HepG2 (cell line): Measurements from ENCODE around the gene ZFP37. TPM values are rescaled to one million over a fixed set of nuclear protein-coding genes. Genes with fewer than 3 reads are reported as not detected.

Experiments
- ARNTL ChIP-seq: sonication (generic); formaldehyde crosslinking; IDR thresholded peaks from 2 replicates; pipeline ENCODE4 v1.4.0; 2020; ENCODE audit warnings: mild to moderate bottlenecking, missing genetic modification reagents
- CBX5 ChIP-seq: sonication (generic); formaldehyde crosslinking; IDR thresholded peaks from 2 replicates; pipeline ENCODE4 v1.4.0; 2020; ENCODE audit warnings: missing genetic modification reagents, borderline replicate concordance
- CREM ChIP-seq, 2 experiments: sonication (generic) in 1 of 2; formaldehyde crosslinking in 1 of 2; IDR thresholded peaks; 2 replicates each; pipeline versions ENCODE4 v1.4.0 to v1.6.1; 2016 to 2020; ENCODE audit warnings: antibody characterized with exemption in 1 of 2, mild to moderate bottlenecking in 1 of 2, missing genetic modification reagents in 1 of 2
- ESRRA ChIP-seq: sonication (generic); formaldehyde crosslinking; IDR thresholded peaks from 2 replicates; pipeline ENCODE4 v1.5.1; 2020; ENCODE audit warnings: mild to moderate bottlenecking, low read depth, missing genetic modification reagents
- HIVEP1 ChIP-seq: sonication (generic); formaldehyde crosslinking; IDR thresholded peaks from 2 replicates; pipeline ENCODE4 v1.4.0; 2020; ENCODE audit warnings: mild to moderate bottlenecking, missing genetic modification reagents
- HNRNPH1 ChIP-seq: fragments of 200-400 bp; formaldehyde crosslinking; optimal IDR thresholded peaks from 2 replicates; pipeline ENCODE3; 2017; ENCODE audit warnings: mild to moderate bottlenecking, low read depth, low read length
- ISX ChIP-seq: sonication (generic); formaldehyde crosslinking; conservative IDR thresholded peaks from 2 replicates; pipeline ENCODE4 v1.5.0; 2020; ENCODE audit warnings: missing genetic modification reagents
- POLR2AphosphoS5 ChIP-seq: IDR thresholded peaks from 2 replicates; pipeline ENCODE4 v1.6.1; 2012; ENCODE audit warnings: low read depth, low read length
- RBM22 ChIP-seq: fragments of 200-400 bp; formaldehyde crosslinking; optimal IDR thresholded peaks from 2 replicates; pipeline ENCODE3; 2017; ENCODE audit warnings: mild to moderate bottlenecking, low read length, moderate library complexity
- RXRA ChIP-seq: sonication (generic); formaldehyde crosslinking; IDR thresholded peaks from 2 replicates; pipeline ENCODE4 v1.5.1; 2020; ENCODE audit warnings: missing genetic modification reagents
- SATB2 ChIP-seq: sonication (generic); formaldehyde crosslinking; IDR thresholded peaks from 2 replicates; pipeline ENCODE4 v1.5.0; 2020; ENCODE audit warnings: missing genetic modification reagents
- SCMH1 ChIP-seq: sonication (generic); formaldehyde crosslinking; IDR thresholded peaks from 2 replicates; pipeline ENCODE4 v1.9.0; 2021; ENCODE audit warnings: missing genetic modification reagents, mild to moderate bottlenecking, borderline replicate concordance
- ZC3H13 ChIP-seq: sonication (generic); formaldehyde crosslinking; IDR thresholded peaks from 2 replicates; pipeline ENCODE4 v1.8.1; 2023; ENCODE audit warnings: mild to moderate bottlenecking, missing genetic modification reagents, moderate library complexity
- ZFP36L1 ChIP-seq: sonication (generic); formaldehyde crosslinking; IDR thresholded peaks from 2 replicates; pipeline ENCODE4 v1.8.0; 2022; ENCODE audit warnings: mild to moderate bottlenecking, missing genetic modification reagents, moderate library complexity
- ZMAT3 ChIP-seq: sonication (generic); formaldehyde crosslinking; conservative IDR thresholded peaks from 2 replicates; pipeline ENCODE4 v1.7.0; 2021; ENCODE audit warnings: missing genetic modification reagents
- ZNF331 ChIP-seq: sonication (generic); formaldehyde crosslinking; IDR thresholded peaks from 2 replicates; pipeline ENCODE4 v1.4.0; 2020; ENCODE audit warnings: missing genetic modification reagents
- ZNF441 ChIP-seq: sonication (generic); formaldehyde crosslinking; IDR thresholded peaks from 2 replicates; pipeline ENCODE4 v1.7.0; 2021; ENCODE audit warnings: missing genetic modification reagents, borderline replicate concordance
- polyA plus RNA-seq, 8 experiments: library from polyadenylated mRNA; depleted of rRNA in 3 of 8; stranded (reverse) in 7 of 8; unstranded in 1 of 8; fragments of >200 nt; fragmentation: Illumina TruSeq in 4 of 8; extraction: Trizol in 4 of 8; gene quantifications; 2 replicates each; pipeline versions ENCODE4 v1.2.1 to v1.2.3, GENCODE V29; 2011 to 2016; ENCODE audit warnings: low read depth in 4 of 8, missing spikeins in 1 of 8, mixed read lengths in 1 of 8; ENCODE audit not compliant: insufficient read depth in 1 of 8
- total RNA-seq, 5 experiments: library from RNA; depleted of rRNA; stranded (reverse); fragments of >200 nt; fragmentation: Illumina TruSeq; extraction: Trizol; gene quantifications; 2 replicates each; pipeline ENCODE4 v1.2.3, GENCODE V29; 2016; ENCODE audit warnings: low read depth in 1 of 5
- TF ChIP-seq, protein P1 (sequence below): sonication (generic); formaldehyde crosslinking; IDR thresholded peaks from 2 replicates; pipeline ENCODE4 v1.5.1; 2020; ENCODE audit warnings: mild to moderate bottlenecking, missing genetic modification reagents
- TF ChIP-seq, protein P2 (sequence below): IDR thresholded peaks from 2 replicates; pipeline ENCODE4 v1.6.1; 2016
- TF ChIP-seq, protein P3 (sequence below): sonication (generic); formaldehyde crosslinking; IDR thresholded peaks from 2 replicates; pipeline ENCODE4 v1.4.0; 2020; ENCODE audit warnings: low read depth, missing genetic modification reagents
- TF ChIP-seq, protein P4 (sequence below): IDR thresholded peaks from 2 replicates; pipeline ENCODE4 v1.6.1; 2016; ENCODE audit warnings: missing compliant biosample characterization, missing genetic modification reagents, borderline replicate concordance

Gene ZFP37
- total and polyA plus RNA-seq, 2 of the 13 experiments (the other 11 are each of a cell fraction or from before 2014, with no cell fraction given), result 1.1 to 3.7 TPM

DNA sequence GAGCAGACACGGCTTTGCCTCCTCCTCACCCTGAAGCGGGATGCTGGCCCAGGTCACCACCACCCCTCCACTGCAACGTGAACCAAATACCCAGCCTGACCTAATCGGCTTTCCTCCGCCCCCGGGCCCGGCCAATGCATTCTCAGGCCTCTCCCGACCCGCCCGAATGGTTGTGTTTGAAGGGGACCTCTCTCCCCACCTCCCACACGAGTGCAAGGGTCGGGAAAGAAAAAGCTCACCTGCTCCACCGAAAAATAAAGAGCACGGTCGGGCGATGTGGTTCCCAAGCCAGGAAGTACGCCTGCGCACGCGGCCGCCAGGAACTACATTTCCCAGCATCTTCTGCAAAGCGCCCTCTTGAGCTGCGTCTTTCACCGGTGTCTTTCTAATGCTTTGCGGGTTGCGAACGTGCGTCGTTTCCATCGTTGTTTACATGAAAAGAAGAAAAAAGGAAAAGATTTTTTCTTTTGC, 44.6 kb downstream of the ZFP37 start, which contains the start of gene ZNF883 (continued):
- TF ChIP-seq, protein P1, sequence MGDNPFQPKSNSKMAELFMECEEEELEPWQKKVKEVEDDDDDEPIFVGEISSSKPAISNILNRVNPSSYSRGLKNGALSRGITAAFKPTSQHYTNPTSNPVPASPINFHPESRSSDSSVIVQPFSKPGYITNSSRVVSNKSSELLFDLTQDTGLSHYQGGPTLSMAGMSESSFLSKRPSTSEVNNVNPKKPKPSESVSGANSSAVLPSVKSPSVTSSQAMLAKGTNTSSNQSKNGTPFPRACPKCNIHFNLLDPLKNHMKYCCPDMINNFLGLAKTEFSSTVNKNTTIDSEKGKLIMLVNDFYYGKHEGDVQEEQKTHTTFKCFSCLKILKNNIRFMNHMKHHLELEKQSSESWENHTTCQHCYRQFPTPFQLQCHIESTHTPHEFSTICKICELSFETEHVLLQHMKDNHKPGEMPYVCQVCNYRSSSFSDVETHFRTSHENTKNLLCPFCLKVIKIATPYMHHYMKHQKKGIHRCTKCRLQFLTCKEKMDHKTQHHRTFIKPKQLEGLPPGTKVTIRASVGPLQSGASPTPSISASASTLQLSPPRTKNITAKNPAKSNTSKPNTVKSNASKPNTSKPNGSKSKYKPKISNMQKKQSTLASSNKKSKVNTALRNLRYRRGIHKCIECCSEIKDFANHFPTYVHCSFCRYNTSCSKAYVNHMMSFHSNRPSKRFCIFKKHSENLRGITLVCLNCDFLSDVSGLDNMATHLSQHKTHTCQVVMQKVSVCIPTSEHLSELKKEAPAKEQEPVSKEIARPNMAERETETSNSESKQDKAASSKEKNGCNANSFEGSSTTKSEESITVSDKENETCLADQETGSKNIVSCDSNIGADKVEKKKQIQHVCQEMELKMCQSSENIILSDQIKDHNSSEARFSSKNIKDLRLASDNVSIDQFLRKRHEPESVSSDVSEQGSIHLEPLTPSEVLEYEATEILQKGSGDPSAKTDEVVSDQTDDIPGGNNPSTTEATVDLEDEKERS, result peak; percentile 67; the same call in 1 of the 2 replicates
- no peak for TF ChIP-seq HNRNPH1
- TF ChIP-seq ISX (CRISPR knock-in tag), result no peak
- TF ChIP-seq ZNF331, result 0 out of 2 replicates have a peak, but pooled peaks have one; percentile 29
- 0 out of 2 replicates have a peak, but pooled peaks have one; percentile 58 for TF ChIP-seq HIVEP1
- no peak for TF ChIP-seq ZC3H13 (CRISPR knock-in tag)
- TF ChIP-seq, protein P2, sequence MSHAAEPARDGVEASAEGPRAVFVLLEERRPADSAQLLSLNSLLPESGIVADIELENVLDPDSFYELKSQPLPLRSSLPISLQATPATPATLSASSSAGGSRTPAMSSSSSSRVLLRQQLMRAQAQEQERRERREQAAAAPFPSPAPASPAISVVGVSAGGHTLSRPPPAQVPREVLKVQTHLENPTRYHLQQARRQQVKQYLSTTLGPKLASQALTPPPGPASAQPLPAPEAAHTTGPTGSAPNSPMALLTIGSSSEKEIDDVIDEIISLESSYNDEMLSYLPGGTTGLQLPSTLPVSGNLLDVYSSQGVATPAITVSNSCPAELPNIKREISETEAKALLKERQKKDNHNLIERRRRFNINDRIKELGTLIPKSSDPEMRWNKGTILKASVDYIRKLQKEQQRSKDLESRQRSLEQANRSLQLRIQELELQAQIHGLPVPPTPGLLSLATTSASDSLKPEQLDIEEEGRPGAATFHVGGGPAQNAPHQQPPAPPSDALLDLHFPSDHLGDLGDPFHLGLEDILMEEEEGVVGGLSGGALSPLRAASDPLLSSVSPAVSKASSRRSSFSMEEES, result no peak
- TF ChIP-seq RXRA (CRISPR knock-in tag), result 0 out of 2 replicates have a peak, but pooled peaks have one; percentile 36
- TF ChIP-seq SCMH1 (CRISPR knock-in tag), result no peak
- no peak for TF ChIP-seq CBX5 (CRISPR knock-in tag)
- TF ChIP-seq POLR2AphosphoS5, result peak; percentile 60; the same call in 1 of the 2 replicates
- TF ChIP-seq CREM (IDR thresholded peaks at IDR 0.05), result peak; percentile 76
- no peak for TF ChIP-seq CREM (CRISPR knock-in tag; IDR thresholded peaks at IDR 0.05)
- TF ChIP-seq ZMAT3 (CRISPR knock-in tag), result no peak
- 0 out of 2 replicates have a peak, but pooled peaks have one; percentile 45 for TF ChIP-seq ZNF441 (CRISPR knock-in tag)
- no peak for TF ChIP-seq SATB2 (CRISPR knock-in tag)
- TF ChIP-seq, protein P3, sequence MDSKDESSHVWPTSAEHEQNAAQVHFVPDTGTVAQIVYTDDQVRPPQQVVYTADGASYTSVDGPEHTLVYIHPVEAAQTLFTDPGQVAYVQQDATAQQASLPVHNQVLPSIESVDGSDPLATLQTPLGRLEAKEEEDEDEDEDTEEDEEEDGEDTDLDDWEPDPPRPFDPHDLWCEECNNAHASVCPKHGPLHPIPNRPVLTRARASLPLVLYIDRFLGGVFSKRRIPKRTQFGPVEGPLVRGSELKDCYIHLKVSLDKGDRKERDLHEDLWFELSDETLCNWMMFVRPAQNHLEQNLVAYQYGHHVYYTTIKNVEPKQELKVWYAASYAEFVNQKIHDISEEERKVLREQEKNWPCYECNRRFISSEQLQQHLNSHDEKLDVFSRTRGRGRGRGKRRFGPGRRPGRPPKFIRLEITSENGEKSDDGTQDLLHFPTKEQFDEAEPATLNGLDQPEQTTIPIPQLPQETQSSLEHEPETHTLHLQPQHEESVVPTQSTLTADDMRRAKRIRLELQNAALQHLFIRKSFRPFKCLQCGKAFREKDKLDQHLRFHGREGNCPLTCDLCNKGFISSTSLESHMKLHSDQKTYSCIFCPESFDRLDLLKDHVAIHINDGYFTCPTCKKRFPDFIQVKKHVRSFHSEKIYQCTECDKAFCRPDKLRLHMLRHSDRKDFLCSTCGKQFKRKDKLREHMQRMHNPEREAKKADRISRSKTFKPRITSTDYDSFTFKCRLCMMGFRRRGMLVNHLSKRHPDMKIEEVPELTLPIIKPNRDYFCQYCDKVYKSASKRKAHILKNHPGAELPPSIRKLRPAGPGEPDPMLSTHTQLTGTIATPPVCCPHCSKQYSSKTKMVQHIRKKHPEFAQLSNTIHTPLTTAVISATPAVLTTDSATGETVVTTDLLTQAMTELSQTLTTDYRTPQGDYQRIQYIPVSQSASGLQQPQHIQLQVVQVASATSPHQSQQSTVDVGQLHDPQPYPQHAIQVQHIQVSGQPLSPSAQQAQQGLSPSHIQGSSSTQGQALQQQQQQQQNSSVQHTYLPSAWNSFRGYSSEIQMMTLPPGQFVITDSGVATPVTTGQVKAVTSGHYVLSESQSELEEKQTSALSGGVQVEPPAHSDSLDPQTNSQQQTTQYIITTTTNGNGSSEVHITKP (CRISPR knock-in tag), result no peak
- no peak for TF ChIP-seq RBM22
- 0 out of 2 replicates have a peak, but pooled peaks have one; percentile 64 for TF ChIP-seq ZFP36L1 (CRISPR knock-in tag)
- TF ChIP-seq ARNTL (CRISPR knock-in tag), result 0 out of 2 replicates have a peak, but pooled peaks have one; percentile 38
- TF ChIP-seq, protein P4, sequence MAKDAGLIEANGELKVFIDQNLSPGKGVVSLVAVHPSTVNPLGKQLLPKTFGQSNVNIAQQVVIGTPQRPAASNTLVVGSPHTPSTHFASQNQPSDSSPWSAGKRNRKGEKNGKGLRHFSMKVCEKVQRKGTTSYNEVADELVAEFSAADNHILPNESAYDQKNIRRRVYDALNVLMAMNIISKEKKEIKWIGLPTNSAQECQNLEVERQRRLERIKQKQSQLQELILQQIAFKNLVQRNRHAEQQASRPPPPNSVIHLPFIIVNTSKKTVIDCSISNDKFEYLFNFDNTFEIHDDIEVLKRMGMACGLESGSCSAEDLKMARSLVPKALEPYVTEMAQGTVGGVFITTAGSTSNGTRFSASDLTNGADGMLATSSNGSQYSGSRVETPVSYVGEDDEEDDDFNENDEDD, result peak; percentile 68; the same call in 1 of the 2 replicates
- TF ChIP-seq ESRRA (CRISPR knock-in tag), result no peak
